ENCODE measurements around the gene RNF150. TPM values are rescaled to one million over a fixed set of nuclear protein-coding genes. Genes with fewer than 3 reads are reported as not detected.
A peak's percentile ranks its signal among the peaks of the same experiment; 100 is the strongest.
"Not testable (repeated sequence)": the region's sequence is repeated elsewhere in the genome, so short reads cannot be mapped to it uniquely, and the experiment has no call there.

The RNF150 gene
- 1.6 TPM for total RNA-seq

- ATAC-seq, result peak; percentile 85
Observed at GRCh38 chr4:141133146-141133998, at the start of gene RNF150. TSS of gene RNF150 (minus strand) at chr4:141133469.

DNA sequence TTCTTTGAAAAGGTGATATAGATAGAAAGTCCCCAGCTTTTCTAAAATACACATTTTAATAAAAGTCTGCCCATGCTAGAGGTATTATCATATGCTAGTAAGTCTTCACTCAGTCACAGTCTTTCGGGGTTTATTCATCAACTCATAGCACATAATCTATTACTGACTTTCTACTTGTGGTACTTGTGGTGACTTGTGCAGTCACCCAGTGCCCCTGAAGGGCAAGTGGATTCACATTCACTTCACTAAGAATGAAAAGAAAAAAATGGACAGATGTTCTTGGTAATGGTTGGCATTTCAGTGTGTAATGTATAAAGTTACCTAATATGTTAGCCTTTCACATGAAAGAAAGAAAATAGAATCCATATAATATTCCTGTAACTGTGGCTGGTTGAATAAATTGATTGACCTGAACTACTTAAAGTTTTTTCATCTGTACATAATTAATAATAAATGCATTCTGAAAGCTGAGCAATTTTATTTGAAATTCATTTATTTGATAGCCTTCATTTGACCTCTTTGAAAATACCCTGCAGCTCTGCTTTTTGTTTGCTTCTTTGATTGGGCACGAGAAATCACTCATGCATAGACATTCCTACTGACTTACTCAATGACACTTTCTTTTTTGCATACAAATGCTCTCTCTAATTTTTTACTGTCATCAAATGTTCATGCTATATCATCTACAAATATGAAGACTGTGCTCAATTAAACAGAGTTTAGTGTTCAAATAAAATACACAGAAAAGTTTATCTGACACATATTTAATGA lies 47.9 kb upstream of the RNF150 start:
- no peak for ATAC-seq

GRCh38 chr4:141179474-141180373 lies 46.5 kb upstream of the RNF150 start:
- ATAC-seq, result no peak

DNA sequence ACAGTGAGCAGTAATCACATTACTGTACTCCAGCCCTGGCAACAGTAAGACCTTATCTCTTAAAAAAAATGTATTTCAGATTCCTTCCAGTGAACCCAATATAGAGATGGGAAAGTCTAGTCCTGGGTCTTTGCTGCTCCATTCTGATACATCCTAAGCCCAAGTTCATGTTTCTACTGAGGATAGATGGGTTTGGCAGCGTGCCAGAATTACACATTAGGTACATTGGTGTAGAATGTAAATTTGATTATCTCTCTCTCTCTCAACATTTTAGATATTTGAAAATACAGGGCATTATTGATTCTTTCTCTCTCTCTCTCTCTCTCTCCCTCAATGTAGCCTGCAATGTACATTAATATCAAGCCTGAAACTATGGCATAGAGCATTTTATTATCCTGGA lies 43.9 kb upstream of the RNF150 start:
- ATAC-seq, result no peak

GRCh38 chr4:141174457-141174856 lies 41.2 kb upstream of the RNF150 start:
- ATAC-seq, result no peak

GRCh38 chr4:141170671-141171070 lies 37.4 kb upstream of the RNF150 start:
- ATAC-seq, result no peak

GRCh38 chr4:141169391-141169790 lies 36.1 kb upstream of the RNF150 start:
- no peak for ATAC-seq

GRCh38 chr4:141165001-141165400 lies 31.7 kb upstream of the RNF150 start:
- ATAC-seq, result not testable (repeated sequence)

DNA sequence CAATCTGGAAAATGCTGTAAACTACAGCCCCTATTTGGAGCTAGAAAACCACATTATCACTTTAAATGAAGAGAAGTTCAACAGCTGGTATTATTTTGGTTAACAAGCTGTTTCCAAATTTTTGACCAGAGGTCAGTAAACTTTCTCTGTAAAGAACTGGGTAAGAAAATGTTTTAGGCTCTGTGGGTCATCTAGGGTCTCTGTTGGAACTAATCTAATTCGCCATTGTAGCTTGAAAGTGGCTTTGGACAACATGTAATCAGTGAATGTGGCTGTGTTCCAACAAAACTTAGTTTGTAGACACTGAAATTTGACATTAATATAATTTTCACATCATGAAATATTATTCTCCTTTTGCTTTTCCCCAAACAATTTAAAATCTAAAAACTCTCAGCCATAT lies 25.8 kb upstream of the RNF150 start:
- no peak for ATAC-seq

- ATAC-seq, result no peak
Observed at GRCh38 chr4:141158219-141158618, 24.9 kb upstream of the RNF150 start.

DNA sequence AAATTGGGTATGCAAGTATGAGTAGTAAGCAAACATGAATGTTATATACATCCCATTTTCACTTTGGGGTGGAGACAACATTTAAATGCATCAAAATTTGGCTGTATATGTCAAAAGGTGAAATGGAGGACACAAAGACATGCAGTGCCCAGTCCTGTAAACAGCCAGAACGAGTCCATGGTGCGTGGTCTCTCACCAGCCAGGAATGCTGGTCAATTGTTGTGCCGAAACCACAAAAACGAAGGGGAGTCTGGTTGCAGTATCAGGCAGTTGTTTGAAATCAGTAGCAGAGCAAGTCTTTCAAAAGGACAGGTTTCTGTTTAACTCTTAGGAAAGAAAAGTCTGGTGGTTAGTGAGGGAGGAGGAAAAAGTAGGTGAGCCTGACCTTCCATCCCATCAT lies 22.3 kb upstream of the RNF150 start:
- no peak for ATAC-seq

DNA sequence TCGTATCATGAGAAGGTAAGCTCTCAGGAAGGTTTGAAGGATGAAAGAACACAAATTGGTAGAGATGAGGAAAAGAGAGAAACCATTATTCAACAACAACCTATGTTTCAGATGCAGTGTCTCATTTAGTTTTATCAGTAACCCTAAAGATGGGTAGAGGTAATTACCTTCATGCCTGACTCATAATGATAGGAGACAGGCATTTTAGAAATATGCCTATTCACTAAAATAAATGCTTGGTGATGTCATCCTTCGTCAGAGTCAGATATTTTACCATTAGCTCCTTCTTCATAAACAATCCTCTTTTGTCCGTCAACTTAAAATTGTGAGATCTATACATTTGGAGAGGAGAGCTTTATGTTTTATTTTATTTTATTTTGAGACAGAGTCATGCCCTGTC lies 21.5 kb upstream of the RNF150 start:
- ATAC-seq, result no peak

DNA sequence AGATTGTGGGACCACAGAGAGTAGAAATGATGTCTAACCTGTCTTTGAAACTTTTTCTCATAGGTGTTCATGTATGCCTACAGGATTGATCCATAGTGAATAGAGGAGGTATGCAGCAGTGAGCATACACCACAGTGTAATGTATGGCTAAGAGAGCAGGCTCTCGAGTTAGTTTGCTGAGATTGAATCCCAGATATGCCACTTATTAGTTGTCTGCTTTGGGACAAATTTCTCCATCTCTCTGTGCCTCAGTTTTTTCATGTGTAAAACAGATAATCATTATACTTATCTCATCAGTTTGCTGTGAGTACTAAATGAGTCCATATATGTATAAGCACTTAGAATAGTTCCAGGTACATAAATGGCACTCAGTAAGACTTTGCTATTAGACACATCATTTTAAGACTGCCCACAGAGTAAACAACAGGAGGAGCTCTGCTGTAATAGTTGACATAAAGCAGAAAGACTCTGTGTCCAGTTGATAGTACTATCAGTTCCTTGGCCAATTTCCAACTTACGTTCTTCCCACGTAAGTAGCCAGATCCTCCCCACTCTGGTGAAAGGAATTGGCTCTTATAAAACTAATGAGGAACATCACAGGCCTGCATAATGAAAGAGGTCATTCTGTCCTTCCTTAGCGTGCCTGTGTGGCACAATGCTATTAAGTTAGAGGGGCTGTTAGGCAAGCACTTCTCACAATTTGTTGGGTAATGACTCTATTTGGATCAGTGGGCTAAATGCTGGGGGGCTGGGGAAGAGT lies 20.7 kb upstream of the RNF150 start:
- no peak for ATAC-seq

- no peak for ATAC-seq
Observed at GRCh38 chr4:141144207-141144606, 10.9 kb upstream of the RNF150 start.

DNA sequence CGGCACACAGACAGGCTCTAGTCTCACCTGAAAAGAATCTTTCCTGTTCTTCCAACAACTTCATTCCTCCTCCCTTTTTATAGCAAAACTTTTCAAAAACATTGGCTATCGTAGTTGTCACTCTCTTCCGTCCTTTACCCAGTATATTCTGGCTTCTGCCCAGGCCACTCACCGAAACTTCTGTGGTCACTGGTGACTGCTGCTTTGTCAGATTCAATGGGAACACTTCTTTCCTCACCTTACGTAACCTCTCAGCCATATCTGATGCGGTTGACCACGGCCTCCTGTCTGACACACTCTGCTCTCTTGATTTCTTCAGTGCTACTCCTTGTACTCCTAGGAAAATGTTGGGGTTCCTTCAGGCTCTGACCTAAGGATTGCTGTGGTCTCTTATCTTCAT lies 9.2 kb upstream of the RNF150 start:
- ATAC-seq, result no peak

- peak; percentile 36 for ATAC-seq
Observed at GRCh38 chr4:141140391-141141200, 7.3 kb upstream of the RNF150 start.

DNA sequence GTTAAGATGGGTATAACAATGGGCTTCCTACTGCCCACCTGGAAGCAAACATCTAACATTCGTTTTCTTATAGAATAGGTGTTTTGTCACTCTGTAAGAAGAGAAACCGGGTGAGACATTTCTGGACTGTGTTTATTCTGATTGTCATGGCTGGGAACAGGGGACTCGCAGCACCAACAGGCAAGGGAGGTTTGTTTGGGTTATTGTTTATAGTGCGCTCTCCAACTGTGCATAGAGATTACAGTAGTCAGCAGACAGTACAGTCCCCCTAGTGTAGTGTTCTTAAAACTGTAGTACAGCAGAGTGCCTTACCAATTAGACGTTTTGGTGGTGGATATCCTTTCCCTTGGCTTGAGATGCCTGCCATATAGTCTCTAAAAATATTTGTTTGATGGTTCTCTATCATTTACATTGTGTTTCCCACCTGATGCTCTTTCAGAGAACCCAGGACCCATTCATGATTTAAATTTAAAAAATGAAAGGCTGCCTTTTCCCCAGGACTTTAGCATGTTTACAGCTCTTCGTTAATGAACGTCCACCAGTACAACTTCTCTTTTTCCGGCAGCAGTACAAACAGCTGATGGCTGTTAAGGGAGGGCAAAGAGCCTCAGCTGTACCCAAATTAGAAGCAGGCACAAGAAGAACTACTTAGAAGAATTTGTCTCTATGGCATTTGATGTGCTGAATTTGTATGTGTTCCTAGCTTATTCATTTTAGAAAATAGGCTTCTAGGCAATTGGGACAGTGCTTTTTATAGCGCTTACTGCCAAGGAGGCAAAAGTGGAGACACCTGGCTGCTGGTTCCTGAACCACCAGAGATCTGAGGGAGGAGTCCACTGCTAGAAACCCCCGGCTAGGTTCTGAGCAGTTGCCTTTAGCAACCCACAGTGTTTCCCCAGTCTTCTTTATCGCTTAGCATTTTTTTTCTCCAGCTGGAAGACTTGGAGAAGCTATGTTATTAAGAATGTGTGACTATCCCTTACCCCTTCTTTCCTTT lies 1.0 kb upstream of the RNF150 start:
- no peak for ATAC-seq

DNA sequence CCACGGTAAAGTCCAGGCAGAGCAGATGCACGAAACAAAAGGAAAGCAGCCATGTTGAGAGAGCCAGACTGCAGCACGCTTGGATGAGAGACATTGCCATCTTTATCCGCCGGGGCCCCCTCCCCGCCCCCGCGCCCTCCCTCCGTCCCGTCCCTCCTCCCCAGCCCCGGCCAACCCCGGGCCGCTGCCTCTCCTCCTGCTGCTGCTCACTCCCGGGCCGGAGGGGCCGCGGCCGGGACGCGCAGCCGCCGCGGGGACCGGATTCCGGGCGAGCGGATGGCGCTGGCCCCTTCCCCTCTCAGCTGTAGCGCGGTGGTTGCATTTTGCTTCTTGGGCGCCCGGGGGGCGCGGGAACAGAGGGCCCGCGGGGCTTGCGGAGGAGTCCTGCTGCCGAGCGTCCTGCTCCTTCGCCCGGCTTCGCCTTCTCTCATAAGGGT lies 542 bp downstream of the RNF150 start:
- ATAC-seq, result peak; percentile 23

DNA sequence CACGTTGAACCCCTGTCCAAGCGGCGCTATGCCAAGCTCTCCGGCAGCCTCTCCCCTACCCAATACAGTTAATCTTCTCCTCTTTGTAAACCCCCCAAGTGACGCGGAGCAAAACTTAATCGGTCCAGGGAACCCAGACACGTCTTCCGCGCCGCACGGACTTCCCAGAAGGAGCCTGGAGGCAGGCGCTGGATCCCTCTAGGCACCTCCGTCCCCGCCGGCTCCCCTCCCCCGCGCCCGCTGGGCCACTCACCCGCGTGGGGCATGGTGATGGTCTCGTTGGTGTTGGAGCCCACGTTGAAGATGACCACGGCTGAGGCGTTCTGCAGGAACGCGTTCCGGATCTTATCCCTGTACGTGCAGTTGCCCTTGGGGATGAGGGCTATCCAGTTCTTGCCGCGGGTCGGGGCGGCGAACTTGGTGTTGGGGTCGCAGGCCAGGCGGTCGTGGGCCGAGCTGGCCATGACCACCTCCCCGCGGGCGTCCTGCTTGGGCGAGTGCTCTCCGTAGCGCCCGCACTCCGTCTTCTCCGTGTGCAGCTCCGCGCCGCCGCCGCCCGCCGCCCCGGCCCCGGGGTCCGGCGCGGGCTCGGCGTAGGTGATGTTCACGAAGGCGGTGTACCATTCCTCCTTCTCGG lies 1.1 kb downstream of the RNF150 start:
- peak; percentile 20 for ATAC-seq
